Dedifferentiated amniotic fluid mesenchymal stem cell (primary cell): ENCODE results near the gene MORC2.

Experiments
- DNase-seq: peaks from one replicate; pipeline ENCODE4 v3.0.0-alpha.2; 2016; ENCODE audit errors: extremely low spot score

MORC2 gene

GRCh38 chr22:30887861-30888260 is 80.7 kb downstream of the MORC2 start:
- DNase-seq, result no peak

GRCh38 chr22:30887453-30887852 is 81.1 kb downstream of the MORC2 start:
- no peak for DNase-seq

- no peak for DNase-seq
These were observed 83.0 kb downstream of the MORC2 start for GRCh38 chr22:30885591-30885990.

GRCh38 chr22:30885001-30885366 is 83.6 kb downstream of the MORC2 start:
- no peak for DNase-seq

- DNase-seq, result no peak
These were observed 84.2 kb downstream of the MORC2 start for GRCh38 chr22:30884211-30885000.

- DNase-seq, result no peak
These were observed 84.9 kb downstream of the MORC2 start for GRCh38 chr22:30883586-30884145.

- no peak for DNase-seq
These were observed 85.5 kb downstream of the MORC2 start for GRCh38 chr22:30882974-30883533.

GRCh38 chr22:30882184-30882717 is 86.3 kb downstream of the MORC2 start:
- DNase-seq, result no peak

GRCh38 chr22:30881361-30882183 is 87.0 kb downstream of the MORC2 start:
- DNase-seq, result no peak

- DNase-seq, result no peak
These were observed 87.7 kb downstream of the MORC2 start for GRCh38 chr22:30880847-30881246.

GRCh38 chr22:30880181-30880601 is 88.4 kb downstream of the MORC2 start:
- DNase-seq, result no peak

- DNase-seq, result no peak
These were observed 89.2 kb downstream of the MORC2 start for GRCh38 chr22:30879415-30879797.

GRCh38 chr22:30878516-30879414 is 89.8 kb downstream of the MORC2 start:
- DNase-seq, result no peak

GRCh38 chr22:30877662-30878515 is 90.7 kb downstream of the MORC2 start:
- DNase-seq, result no peak

GRCh38 chr22:30876915-30877553 is 91.5 kb downstream of the MORC2 start:
- DNase-seq, result no peak

- DNase-seq, result no peak
These were observed 92.3 kb downstream of the MORC2 start for GRCh38 chr22:30876221-30876751.

- DNase-seq, result no peak
These were observed 92.9 kb downstream of the MORC2 start for GRCh38 chr22:30875481-30876215.
